ENCODE measurements around the gene SLC38A10.
"Not testable (repeated sequence)": the region's sequence is repeated elsewhere in the genome, so short reads cannot be mapped to it uniquely, and the experiment has no call there.

Gene SLC38A10

DNA sequence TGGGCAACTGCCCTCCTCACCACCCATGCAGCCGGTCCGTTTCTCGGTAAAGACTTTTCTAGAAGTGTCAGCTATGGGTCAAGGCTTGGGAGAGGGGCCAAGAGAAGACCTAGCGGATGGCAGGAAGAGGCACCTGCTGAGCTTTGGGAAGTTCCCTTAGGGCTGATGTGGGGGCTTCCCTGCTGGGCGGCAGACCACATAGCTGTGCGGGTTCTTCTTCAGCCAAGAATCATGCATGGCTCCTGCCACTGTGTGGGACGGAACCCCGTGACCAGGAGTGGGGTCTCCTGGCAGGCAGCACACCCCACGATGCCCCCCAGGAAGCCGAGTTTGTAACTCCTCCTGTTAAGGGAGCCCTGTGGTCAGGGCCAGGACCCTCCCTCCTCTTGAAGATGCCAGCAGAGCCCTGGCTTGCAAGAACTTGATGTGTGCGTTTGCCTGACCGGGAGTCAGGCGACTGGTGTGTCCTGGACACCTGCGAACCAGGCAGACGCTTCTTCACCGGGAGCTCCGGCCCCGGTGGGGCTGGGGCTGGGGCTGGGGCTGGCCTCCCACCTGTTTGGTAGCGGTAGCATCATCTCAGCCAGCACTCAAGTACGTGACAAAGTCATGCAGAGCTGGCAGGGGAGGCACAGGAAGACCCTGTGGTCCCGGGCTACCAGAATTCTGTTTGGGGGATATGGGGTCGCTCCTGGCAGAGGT, 17.7 kb upstream of the SLC38A10 start:
- no peak for DNase-seq (ENCODE audit: low read depth)

DNA sequence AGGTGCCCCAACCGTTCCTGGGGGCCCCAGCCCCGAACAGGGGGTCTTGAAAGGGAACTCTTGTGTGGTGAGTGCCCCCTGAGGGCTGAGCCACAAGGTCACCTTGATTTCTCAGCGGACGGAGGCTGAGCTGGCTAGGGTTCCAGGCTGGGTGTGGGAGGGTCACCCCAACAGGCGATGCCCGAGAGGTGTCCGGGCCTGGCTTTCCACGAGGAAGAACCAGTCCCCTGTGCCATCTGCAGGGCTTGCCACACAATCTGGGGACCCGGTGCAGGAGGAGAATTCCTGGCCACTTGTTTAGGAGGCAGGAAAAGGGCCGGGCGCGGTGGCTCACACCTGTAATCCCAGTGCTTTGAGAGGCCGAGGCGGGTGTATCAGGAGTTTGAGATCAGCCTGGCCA, 16.8 kb upstream of the SLC38A10 start:
- DNase-seq (ENCODE audit: low read depth): no peak

DNA sequence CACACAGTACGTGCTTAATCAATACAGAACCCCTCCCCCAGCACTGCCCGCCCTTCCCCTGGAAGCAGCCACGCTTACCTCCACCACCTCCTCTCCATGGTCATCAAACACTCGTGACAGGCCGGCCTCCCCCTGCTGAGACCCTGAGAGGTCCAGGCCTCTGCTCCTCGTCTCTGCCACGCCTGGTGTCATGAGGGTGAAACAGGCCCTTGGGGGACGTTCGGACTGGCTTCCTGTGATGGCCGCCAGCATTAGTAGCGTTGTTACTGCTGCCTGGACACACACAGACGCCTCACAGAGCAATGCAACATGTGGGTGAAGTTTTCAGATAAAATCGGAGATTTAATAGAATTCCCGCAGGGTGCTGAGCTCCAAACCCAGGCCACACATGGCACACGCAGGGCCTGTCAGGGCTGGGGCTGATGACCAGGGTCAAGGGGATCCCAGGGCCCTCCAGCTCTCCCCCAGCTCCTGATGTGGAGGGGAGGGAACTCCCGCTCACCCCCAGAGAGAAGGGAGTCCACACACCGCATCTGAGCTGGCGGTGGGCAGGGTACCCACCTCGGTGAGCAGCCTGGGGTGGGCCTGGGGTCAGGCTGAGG, 15.9 kb upstream of the SLC38A10 start:
- no peak for DNase-seq (ENCODE audit: low read depth)

DNA sequence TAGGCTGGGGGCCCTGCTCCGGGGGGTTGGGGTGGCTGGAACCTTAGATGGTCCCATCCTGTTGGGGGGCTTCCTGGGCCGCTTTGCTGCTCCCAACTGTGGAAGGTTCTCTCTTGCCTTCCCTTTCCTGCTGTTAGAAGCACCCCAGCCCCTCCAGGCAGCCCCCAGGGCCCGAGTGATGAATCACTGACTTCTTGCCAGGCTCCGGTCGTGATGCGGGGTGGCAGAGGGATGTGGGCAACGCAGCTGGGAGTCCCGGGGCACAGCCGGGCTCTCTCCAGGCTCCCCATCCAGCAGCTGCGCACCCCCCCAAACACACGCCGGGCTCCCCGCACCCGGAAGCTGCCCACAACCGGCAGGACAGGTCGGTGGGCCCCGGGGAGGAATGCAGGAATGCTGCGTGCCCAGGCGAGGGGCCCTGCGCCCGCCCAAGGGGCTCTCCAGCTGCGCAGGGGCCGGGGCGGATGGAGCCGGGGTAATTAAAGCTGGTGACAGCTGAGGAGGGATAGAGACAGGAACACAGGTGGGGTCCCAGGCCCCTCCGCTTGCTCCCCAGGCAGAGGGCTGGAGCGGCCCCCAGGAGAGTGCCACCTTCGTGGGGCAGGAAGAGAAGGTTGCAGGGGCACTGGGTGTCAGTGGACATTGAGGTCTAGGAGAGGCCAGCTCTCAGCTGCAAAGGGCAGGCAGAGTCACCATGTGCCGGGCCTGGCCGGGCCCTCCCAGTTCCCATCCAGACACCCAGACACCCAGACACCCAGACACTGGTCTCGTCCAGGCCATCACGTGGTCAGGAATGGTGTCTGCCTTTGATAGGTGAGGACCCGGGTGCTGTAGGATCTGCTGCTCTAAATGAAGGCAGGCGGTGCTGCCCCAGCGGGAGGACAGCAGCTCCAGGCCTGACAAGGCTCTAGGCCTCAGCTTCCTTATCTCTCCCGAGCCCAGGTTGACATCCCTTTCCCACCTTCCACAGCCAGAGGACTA, 15.0 kb upstream of the SLC38A10 start:
- DNase-seq (ENCODE audit: low read depth): no peak

DNA sequence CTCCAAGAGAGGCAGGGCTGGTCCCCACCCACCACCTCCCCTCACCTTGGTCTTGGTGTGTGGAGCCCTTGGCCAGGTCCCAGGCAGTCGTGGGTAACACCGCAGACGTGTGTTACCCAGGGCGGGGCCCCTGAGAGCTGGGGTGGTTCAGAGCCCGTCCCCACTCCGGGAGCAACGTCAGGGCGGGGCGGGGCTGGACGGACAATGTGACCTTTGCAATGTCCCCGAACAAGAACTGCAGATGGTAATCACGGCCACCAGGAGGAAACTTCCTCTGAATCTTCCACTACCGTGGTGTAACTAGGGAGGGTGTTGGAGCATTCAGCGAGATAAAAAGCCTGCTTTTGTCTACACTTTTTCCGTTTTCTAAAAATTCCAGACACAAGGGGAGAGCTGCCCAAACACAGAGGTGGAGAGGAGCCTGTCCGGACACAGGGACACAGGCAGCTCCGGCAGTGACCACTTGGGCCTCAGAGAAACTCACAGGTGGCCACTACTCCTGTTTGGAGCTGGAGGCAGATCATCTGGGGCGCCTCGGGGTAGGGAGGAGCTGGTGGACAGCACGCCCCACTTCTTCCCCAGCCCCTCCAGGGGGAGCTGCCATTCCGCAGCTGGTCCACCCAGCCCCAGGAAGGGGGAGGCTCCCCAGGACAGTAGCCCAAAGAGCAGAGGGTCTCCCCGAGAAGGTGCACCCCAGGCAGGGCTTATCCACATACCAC, 14.2 kb upstream of the SLC38A10 start:
- peak; percentile 53 for DNase-seq (ENCODE audit: low read depth)

DNA sequence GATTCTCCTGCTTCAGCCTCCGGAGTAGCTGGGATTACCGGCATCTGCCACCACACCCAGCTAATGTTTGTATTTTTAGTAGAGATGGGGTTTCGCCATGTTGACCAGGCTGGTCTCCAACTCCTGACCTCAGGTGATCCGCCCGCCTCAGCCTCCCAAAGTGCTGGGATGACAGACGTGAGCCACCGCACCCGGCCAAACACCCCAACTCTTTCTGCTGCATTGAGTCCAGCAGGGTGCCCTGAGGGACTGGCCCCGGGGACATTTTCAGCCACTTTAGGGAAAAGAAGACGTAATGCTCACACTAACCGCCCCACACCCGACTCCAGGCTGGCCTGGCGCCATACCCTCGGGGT, 13.7 kb upstream of the SLC38A10 start:
- DNase-seq (ENCODE audit: low read depth): not testable (repeated sequence)

DNA sequence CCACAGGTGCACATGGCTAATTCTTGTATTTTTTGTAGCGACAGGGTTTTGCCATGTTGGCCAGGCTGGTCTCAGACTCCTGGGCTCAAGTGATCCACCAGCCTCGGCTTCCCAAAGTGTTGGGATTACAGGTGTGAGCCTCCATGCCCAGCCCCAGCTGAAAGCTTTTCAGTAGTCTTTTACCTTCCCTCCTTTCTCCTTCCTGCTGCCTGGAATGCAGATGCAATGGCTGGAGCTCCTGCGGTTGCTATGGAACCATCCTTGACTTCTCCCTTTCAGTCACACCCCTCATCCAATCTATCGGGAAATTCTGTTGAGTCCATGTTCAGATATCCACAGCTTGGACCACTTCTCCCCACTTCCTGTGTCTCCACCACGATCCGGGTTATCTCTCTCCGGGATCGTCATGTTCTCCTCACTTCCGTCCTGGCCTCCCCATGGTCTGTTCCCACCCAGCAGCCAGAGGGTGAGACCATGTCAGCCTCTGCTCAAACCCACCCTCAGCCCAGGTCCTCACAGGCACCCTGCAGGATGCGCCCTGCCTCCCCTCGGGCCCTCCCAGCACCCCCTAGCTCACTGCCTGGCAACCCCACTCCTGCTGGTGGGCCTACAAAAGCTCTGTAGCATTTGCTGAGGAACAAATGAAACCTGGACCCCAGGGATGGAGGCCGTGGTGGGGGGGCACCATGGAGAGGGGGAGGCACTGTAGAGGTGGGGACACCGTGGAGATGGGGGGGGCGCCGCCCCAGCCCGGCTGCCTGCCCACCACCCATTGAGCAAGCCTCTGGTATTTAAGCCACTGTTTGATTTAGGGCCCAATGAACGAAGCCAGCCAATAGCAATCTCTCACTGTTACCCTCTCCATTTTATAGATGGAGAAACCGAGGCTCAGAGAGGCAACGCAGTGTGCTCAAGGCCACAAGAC, 12.8 kb upstream of the SLC38A10 start:
- no peak for DNase-seq (ENCODE audit: low read depth)

DNA sequence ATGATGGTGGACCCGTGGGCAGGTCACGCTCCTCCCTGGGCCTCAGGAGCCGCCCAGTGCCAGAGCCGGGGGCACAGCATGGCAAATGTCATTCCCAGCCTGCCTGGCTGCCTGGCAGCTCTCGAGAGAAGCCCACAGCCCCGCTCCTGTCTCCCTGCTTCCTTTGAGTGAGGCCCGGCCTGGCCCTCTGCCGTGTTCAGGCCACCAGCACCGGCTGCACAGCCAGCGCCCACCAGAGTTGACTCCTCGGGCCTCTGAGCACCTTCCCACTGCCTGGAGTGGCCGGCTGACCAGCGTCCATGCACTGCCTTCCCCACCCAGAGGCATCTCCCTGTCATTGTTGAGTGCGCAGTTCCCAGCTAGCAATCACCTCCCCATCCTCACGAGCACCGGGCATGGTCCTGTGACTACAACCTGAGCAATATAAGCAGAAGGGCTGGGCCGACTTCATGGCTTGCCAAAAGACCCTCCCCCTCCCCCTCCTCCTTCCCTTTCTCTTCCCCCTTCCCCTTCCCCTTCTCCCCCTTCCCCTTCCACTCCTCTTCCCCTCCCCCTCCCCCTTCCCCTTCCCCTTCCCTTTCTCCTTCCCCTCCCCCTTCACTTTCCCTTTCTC, 11.9 kb upstream of the SLC38A10 start:
- no peak for DNase-seq (ENCODE audit: low read depth)

DNA sequence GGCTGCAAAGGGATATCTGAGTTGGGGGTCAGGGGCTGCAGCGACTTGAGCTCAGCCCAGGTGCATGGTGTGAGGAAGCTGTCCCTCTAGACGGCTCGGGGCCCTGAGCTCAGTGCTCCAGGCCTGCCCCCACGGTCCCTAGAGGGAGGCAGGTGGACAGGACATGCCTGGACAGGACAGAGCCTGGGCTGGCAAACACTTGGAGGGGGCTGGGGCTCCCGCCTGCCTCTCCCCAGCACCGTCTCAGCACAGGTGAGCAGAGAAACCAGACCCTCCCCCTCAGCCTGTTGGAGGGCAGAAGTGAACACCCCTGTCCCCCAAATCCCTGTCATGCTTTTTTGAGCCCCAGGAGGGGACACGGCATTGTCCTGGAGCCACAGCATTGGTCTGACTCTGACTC, 11.4 kb upstream of the SLC38A10 start:
- DNase-seq (ENCODE audit: low read depth): no peak

DNA sequence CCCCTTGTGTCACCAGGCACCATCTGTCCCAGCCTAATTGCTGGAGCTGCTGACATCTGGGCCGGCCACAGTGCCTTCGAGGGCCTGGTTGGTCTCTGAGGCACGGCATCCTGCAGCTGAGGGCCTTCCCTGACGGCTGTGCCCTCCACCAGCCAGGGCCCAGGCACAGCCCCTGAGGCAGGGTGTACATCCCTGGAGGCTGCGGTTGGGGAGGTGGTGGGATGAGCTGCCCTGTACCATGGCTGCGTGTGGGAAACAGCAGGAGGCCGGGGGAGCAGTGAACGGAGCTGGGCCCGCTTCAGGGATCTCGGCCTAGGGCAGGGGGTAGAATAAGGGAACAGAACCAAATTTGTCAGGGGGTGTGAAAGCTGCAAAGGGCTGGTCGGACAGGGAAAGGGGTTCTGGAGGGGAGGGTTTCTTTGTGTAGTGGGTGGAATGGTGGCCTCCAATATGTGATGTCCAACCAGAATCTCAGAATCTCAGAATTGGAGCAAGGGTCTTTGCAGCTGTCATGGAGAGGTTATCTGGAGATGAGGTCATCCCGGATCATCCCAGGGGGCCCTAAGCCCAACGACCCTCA, 10.0 kb upstream of the SLC38A10 start:
- DNase-seq (ENCODE audit: low read depth): no peak

DNA sequence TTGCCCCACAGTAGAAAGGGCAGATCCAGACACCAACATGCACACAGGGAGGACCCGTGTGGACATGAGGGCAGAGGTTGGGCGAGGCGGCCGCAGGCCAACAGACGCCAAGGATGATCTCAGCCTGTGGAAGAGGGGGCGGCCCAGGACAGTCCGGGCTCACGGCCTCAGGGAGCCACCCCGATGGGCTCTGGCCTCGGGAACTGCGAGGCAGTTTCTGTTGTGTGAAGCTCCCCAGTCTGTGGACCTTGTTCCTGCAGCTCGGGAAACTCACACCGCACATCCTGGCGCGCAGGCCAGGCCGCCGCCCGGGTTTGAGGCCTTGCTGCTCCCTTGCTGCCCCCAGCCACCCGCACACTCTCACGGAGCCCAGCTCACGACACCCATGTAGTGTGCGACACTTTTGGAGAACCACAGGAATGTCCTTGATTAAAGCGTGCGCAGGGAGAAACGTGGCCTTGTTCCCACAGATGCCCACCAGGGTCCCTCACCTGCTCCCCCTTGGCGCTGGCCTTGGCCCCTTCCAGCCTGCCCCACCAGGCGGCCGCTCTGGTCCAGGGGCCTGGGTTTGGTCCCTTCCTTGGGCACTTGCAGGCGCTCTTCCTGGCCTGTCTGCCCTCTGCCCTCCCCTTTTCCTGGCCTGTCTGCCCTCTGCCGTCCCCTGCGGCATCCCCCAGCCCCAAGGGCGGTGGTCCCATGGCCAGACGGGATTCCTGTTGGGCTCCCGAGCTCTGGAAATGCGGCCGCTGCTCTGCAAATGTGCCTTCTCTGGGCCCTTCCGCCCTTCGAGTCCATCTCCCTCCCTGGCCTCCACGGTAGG, 9.3 kb upstream of the SLC38A10 start:
- DNase-seq (ENCODE audit: low read depth): no peak

DNA sequence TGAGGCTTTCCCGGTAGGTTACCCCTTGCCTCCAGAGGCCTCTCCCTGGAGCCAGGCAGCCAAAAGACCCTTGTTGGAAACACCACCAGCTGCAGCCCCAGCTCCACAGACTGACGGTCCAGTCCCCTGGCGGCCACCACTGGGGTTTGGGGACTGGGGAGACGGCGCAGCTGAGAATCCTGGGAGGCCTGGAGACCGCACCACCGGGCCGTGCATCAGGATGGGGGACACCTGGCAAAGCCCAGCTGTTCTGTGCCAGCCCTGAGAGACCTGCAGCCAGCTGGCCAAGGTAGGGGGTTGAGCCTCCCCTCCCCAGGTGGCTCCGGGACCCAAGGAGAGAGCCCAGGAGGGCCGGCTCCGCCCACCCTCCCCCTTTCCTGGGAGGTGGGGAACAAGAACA, 8.3 kb upstream of the SLC38A10 start:
- no peak for DNase-seq (ENCODE audit: low read depth)

DNA sequence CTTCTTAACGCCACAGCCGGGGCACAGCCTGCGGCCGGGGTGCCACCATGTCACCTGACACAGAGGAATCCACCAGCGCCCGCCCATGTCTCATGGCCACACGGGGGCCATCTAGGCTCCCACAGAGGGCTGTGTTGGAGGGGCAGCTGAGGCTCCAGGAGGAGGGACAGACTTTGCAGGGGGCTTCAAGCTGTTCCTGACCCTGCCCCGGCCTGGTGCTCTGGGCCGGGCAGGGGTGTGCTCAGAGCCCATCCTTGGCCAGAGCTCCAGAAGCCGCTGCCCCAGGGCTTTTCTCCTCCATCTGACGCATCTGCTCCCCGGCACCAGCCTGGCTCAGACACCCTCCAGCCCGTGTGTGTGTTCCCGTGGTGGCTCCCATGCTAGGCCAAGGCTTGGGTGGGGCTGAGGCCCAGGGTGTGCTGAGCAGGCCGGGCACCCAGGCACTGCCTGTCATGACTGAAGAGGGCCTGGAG, 7.8 kb upstream of the SLC38A10 start:
- no peak for DNase-seq (ENCODE audit: low read depth)

DNA sequence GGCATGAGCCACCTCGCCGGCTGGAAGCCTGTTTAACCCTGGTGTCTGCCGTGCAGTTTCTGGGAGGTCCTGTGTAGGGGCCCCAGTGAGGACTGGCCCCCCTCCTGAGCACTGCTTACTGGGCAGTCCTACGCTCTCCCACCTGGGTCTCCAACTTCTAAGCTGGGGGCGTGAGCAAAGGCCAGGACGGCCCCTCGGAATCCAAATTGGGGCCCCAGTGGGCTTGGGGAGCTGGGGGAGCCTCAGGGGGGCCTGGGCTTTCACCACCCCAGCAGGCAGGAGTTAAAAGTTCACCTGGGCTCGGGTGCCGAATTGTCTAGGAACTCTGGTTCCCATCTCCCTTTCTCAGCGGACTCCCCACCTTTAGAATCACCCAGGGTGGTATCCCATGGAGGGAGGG, 7.2 kb upstream of the SLC38A10 start:
- no peak for DNase-seq (ENCODE audit: low read depth)

DNA sequence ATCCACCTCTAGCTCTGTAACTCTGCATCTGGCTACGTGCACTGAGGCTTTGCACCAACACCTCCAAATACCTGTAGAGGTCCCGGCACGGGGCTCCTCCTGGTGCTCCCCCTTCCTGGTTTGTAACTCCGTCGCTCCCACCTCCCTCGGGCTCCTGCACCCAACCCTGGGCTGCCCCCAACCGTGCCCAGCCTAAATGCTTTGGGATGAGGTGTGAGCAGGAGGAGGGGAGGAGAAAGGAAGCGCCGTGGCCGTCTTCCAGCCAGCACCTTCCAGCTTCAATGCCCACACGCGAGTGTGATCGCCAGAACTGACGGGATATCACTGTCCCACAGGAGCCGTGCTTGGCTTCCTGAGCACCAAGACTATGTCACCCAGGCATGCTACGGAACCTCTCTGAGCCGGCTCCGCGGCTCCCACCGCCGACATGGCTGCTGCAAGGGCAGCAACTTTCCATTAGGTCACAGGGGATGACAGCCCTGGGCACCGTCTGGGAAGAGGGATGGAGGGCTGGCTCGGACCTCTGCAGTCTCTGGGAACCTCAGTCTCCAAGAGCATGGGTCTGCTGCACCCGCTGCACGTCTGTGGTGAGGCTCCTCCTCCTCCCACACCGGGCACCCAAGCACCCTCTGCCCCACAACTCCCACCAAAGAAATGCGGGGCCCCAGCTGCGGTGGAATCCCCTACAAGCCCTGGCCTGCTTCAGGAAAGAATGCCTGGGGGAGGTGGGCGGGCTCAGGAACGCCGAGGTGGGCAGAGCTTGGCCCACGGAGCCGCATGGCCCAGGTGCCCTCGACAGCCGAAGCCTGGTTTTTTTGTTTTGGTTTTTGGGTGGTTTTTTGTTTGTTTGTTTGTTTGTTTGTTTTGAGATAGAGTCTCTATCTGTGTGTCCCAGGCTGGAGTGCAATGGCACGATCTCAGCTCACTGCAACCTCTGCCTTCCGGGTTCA, 6.4 kb upstream of the SLC38A10 start:
- DNase-seq (ENCODE audit: low read depth): no peak

DNA sequence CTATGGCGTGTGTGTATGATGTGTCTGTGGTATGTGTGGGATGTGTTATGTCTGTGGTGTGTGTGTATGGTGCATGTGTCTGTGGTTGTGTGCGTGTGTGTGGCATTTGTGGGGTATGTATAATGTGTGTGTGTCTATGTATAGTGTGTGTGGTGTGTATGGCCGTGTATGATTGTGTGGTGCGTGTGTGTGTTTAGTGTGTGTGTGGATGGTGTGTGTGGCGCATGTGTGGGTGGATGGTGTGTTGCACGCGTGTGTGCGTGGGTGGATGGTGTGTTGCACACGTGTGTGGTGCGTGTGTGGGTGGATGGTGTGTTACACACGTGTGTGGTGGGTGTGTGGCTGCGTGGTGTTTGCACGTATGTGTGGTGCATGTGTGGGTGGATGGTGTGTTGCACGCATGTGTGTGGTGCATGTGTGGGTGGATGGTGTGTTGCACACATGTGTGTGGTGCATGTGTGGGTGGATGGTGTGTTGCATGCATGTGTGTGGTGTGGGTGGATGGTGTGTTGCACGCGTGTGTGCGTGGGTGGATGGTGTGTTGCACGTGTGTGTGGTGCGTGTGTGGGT, 5.6 kb upstream of the SLC38A10 start:
- DNase-seq (ENCODE audit: low read depth): no peak

DNA sequence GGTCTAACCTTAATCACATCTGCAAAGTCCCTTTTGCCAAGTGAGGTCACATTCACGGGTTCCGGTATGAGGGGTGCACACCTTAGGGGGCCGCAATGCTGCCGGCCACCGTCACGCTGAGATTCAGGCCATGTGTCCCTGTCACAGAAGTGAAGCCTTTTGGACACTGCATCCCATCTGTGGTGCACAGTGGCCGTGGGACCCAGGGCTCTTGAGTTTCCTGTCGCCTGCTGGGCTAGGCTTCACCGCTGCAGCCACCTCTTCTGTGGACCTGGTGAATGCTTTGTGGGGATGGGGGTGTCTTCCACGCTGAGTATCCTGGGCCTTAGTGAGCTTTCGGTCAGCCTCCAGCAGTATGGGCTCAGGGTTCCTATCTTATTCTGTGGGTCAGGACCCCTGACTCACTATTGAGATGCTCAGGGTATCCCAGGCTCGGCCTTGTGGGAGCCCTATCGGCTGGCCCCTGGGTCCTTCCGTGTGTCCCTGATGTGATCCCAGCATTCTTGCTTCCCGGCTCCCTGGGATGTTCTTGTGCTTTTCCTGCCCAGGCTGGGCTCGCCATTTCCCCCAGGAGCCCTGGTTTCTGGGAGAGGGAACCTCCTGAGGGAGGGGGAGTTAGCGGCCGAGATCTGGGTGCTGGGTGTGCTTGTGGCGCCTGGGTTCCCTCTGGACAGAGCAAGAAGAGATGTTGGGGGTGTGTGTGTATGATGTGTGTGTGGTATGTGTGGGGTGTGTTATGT, 4.9 kb upstream of the SLC38A10 start:
- no peak for DNase-seq (ENCODE audit: low read depth)
